ENCODE results near the gene ALS2CL.

The ALS2CL gene

GRCh38 chr3:46712191-46713049, 18.9 kb upstream of the ALS2CL start:
- H3K4me3 ChIP-seq (ENCODE audit: low read depth, low read length): no peak overlapping the region
- no peak for DNase-seq
- H3K27me3 ChIP-seq: no peaks in the 10 kb centered on the region
- no peaks in the 10 kb centered on the region for H3K4me1 ChIP-seq
- H3K9me3 ChIP-seq: no peaks in the 10 kb centered on the region
- H3K36me3 ChIP-seq: no peaks in the 10 kb centered on the region
- no peak for TF ChIP-seq CTCF (IDR thresholded peaks at IDR 0.05; ENCODE audit: low read depth, low read length)

- Histone ChIP-seq H3K36me3 (no peaks in the 10 kb centered on the region), H3K9me3 (no peaks in the 10 kb centered on the region), H3K4me1 (no peaks in the 10 kb centered on the region), H3K4me3 (ENCODE audit: low read depth, low read length) (no peak overlapping the region), H3K27me3 (no peaks in the 10 kb centered on the region)
- no peak for TF ChIP-seq CTCF (IDR thresholded peaks at IDR 0.05; ENCODE audit: low read depth, low read length)
- DNase-seq: no peak
Measured at GRCh38 chr3:46711760-46712159, 18.3 kb upstream of the ALS2CL start.

GRCh38 chr3:46711305-46711704, 17.8 kb upstream of the ALS2CL start:
- no peak for TF ChIP-seq CTCF (IDR thresholded peaks at IDR 0.05; ENCODE audit: low read depth, low read length)
- H3K4me1 ChIP-seq: no peaks in the 10 kb centered on the region

GRCh38 chr3:46710671-46711295, 17.3 kb upstream of the ALS2CL start:
- Histone ChIP-seq H3K27me3 (no peaks in the 10 kb centered on the region), H3K9me3 (no peaks in the 10 kb centered on the region), H3K4me1 (no peaks in the 10 kb centered on the region), H3K36me3 (no peaks in the 10 kb centered on the region), H3K4me3 (ENCODE audit: low read depth, low read length) (no peak overlapping the region)
- DNase-seq: no peak
- no peak for TF ChIP-seq CTCF (IDR thresholded peaks at IDR 0.05; ENCODE audit: low read depth, low read length)

More at GRCh38 chr3:46711305-46711704, 17.8 kb upstream of the ALS2CL start:
- DNase-seq: no peak
- Histone ChIP-seq H3K27me3 (no peaks in the 10 kb centered on the region), H3K36me3 (no peaks in the 10 kb centered on the region), H3K4me3 (ENCODE audit: low read depth, low read length) (no peak overlapping the region), H3K9me3 (no peaks in the 10 kb centered on the region)

GRCh38 chr3:46710229-46710628, 16.8 kb upstream of the ALS2CL start:
- no peak for DNase-seq
- H3K4me3 ChIP-seq (ENCODE audit: low read depth, low read length): no peak overlapping the region
- H3K27me3 ChIP-seq: no peaks in the 10 kb centered on the region
- no peaks in the 10 kb centered on the region for H3K4me1 ChIP-seq
- H3K9me3 ChIP-seq: no peaks in the 10 kb centered on the region
- no peaks in the 10 kb centered on the region for H3K36me3 ChIP-seq
- TF ChIP-seq CTCF (IDR thresholded peaks at IDR 0.05; ENCODE audit: low read depth, low read length): no peak

GRCh38 chr3:46709721-46710120, 16.2 kb upstream of the ALS2CL start:
- H3K4me3 ChIP-seq (ENCODE audit: low read depth, low read length): no peak overlapping the region
- no peaks in the 10 kb centered on the region for H3K4me1 ChIP-seq
- no peak for TF ChIP-seq CTCF (IDR thresholded peaks at IDR 0.05; ENCODE audit: low read depth, low read length)
- no peaks in the 10 kb centered on the region for H3K36me3 ChIP-seq
- H3K9me3 ChIP-seq: no peaks in the 10 kb centered on the region
- no peak for DNase-seq
- no peaks in the 10 kb centered on the region for H3K27me3 ChIP-seq

Measured in BE2C (cell line).